ENCODE results near the gene GNA15. TPM values are rescaled to one million over a fixed set of nuclear protein-coding genes. Genes with fewer than 3 reads are reported as not detected.

GNA15 gene
- total RNA-seq, 1 experiment from 2014 or later = 6.2 TPM

DNA sequence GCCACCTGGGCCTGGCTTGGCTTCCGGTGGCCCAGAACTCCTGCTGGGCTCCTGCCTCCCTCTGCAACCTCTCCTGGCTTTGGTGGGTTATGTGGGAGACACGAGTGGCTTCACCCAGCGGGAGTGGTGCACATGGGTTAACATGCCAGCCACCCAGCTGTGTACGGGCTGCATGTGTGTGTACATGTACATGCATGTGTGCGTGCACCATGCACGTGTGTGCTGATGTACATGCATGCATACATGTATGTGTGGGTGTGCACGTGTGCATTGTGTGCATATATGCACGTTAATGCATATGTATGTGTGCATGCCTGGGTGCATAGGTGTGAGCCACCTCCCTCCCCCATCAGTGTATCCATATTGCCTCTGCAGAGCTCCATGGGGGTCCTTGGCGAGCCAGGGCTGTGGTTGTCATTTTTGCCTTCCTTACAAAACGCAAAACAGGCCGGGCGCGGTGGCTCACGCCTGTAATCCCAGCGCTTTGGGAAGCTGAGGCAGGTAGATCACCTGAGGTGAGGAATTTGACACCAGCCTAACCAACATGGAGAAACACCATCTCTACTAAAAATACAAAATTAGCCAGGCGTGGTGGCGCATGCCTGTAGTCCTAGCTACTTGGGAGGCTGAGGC lies 29.2 kb upstream of the GNA15 start:
- H3K4me3 ChIP-seq (ENCODE audit: low read depth in 2 of 2, low read length in 2 of 2) = no peak overlapping the region
- TF ChIP-seq, protein P1, sequence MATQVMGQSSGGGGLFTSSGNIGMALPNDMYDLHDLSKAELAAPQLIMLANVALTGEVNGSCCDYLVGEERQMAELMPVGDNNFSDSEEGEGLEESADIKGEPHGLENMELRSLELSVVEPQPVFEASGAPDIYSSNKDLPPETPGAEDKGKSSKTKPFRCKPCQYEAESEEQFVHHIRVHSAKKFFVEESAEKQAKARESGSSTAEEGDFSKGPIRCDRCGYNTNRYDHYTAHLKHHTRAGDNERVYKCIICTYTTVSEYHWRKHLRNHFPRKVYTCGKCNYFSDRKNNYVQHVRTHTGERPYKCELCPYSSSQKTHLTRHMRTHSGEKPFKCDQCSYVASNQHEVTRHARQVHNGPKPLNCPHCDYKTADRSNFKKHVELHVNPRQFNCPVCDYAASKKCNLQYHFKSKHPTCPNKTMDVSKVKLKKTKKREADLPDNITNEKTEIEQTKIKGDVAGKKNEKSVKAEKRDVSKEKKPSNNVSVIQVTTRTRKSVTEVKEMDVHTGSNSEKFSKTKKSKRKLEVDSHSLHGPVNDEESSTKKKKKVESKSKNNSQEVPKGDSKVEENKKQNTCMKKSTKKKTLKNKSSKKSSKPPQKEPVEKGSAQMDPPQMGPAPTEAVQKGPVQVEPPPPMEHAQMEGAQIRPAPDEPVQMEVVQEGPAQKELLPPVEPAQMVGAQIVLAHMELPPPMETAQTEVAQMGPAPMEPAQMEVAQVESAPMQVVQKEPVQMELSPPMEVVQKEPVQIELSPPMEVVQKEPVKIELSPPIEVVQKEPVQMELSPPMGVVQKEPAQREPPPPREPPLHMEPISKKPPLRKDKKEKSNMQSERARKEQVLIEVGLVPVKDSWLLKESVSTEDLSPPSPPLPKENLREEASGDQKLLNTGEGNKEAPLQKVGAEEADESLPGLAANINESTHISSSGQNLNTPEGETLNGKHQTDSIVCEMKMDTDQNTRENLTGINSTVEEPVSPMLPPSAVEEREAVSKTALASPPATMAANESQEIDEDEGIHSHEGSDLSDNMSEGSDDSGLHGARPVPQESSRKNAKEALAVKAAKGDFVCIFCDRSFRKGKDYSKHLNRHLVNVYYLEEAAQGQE (IDR thresholded peaks at IDR 0.05; ENCODE audit: insufficient read depth in 1 of 2, low read depth in 2 of 2, low read length in 1 of 2) = no peak
- no peak for TF ChIP-seq SIN3A (IDR thresholded peaks at IDR 0.05; ENCODE audit: borderline replicate concordance, insufficient read depth, low read depth, low read length)
- no peak for TF ChIP-seq POLR2AphosphoS5 (IDR thresholded peaks at IDR 0.05; ENCODE audit: low read depth, low read length)
- TF ChIP-seq, protein P2, sequence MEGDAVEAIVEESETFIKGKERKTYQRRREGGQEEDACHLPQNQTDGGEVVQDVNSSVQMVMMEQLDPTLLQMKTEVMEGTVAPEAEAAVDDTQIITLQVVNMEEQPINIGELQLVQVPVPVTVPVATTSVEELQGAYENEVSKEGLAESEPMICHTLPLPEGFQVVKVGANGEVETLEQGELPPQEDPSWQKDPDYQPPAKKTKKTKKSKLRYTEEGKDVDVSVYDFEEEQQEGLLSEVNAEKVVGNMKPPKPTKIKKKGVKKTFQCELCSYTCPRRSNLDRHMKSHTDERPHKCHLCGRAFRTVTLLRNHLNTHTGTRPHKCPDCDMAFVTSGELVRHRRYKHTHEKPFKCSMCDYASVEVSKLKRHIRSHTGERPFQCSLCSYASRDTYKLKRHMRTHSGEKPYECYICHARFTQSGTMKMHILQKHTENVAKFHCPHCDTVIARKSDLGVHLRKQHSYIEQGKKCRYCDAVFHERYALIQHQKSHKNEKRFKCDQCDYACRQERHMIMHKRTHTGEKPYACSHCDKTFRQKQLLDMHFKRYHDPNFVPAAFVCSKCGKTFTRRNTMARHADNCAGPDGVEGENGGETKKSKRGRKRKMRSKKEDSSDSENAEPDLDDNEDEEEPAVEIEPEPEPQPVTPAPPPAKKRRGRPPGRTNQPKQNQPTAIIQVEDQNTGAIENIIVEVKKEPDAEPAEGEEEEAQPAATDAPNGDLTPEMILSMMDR (IDR thresholded peaks at IDR 0.05) = no peak
- no peak for TF ChIP-seq TCF7L2 (IDR thresholded peaks at IDR 0.05; ENCODE audit: low read depth, low read length)
- no peak for DNase-seq (ENCODE audit: low read depth, low spot score)
- H3K4me1 ChIP-seq (ENCODE audit: control insufficient read depth, insufficient read depth, low read length) = peaks cover 16% of the 10 kb centered on the region
- POLR2A ChIA-PET = no interaction called here
- CTCF ChIA-PET = no interaction called here
- H3K9me3 ChIP-seq (ENCODE audit: control insufficient read depth, insufficient read depth, low read depth, low read length) = no peaks in the 10 kb centered on the region
- H3K27ac ChIP-seq (ENCODE audit: low read length) = no peak overlapping the region
- BruUV-seq (replicated peaks) = no TSS peak
- in situ Hi-C loops (cut with HindIII; ENCODE audit: low pct_unique_long_range_greater_than_20kb, low sequenced_read_pairs) = no loop called here
- intact Hi-C loops (cut with micrococcal nuclease; ENCODE audit: unreplicated experiment) = no loop called here
- no peak for ATAC-seq
- H3K36me3 ChIP-seq (ENCODE audit: control insufficient read depth, insufficient read depth, low read length) = no peaks in the 10 kb centered on the region
- no peaks in the 10 kb centered on the region for H3K27me3 ChIP-seq (ENCODE audit: control insufficient read depth, insufficient read depth, low read length)

DNA sequence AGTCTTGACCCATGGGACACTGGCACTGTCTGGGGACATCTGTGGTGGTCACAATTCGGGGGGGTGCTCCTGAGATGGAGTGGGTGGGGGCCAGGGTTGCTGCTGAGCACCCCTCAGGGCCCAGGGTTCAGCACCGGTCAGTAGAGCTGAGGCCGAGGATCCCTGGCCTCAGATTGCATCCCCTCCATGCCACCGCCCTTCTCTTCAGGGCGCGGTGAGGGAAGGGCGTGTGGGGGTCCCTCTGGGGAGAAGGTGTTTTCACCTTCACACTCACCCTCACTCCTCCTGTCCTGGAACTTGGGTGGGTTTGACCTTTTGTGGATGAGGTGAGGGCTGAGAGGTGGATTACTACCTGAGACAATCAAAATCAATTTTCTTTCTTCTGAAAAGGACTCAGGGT lies 28.2 kb upstream of the GNA15 start:
- ATAC-seq = no peak
- peaks cover 9% of the 10 kb centered on the region for H3K4me1 ChIP-seq (ENCODE audit: control insufficient read depth, insufficient read depth, low read length)
- no TSS peak for BruUV-seq (replicated peaks)
- intact Hi-C loops (cut with micrococcal nuclease; ENCODE audit: unreplicated experiment) = no loop called here
- H3K36me3 ChIP-seq (ENCODE audit: control insufficient read depth, insufficient read depth, low read length) = no peaks in the 10 kb centered on the region
- H3K27ac ChIP-seq (ENCODE audit: low read length) = no peak overlapping the region
- ChIA-PET POLR2A (no interaction called here), CTCF (interaction anchor here (1.0 kb wide), 1 partner anchor 12 kb away, joined by 3 read pairs; no protein-coding TSS in a partner anchor)
- H3K27me3 ChIP-seq (ENCODE audit: control insufficient read depth, insufficient read depth, low read length) = no peaks in the 10 kb centered on the region
- H3K4me3 ChIP-seq (ENCODE audit: low read depth in 2 of 2, low read length in 2 of 2) = no peak overlapping the region
- no peak for DNase-seq (ENCODE audit: low read depth, low spot score)
- in situ Hi-C loops (cut with HindIII; ENCODE audit: low pct_unique_long_range_greater_than_20kb, low sequenced_read_pairs) = no loop called here
- no peaks in the 10 kb centered on the region for H3K9me3 ChIP-seq (ENCODE audit: control insufficient read depth, insufficient read depth, low read depth, low read length)
- TF ChIP-seq, protein P1 (IDR thresholded peaks at IDR 0.05; ENCODE audit: insufficient read depth in 1 of 2, low read depth in 2 of 2, low read length in 1 of 2) = no peak
- TF ChIP-seq, protein P2 (IDR thresholded peaks at IDR 0.05) = no peak
- TF ChIP-seq POLR2AphosphoS5 (IDR thresholded peaks at IDR 0.05; ENCODE audit: low read depth, low read length) = no peak
- no peak for TF ChIP-seq SIN3A (IDR thresholded peaks at IDR 0.05; ENCODE audit: borderline replicate concordance, insufficient read depth, low read depth, low read length)
- no peak for TF ChIP-seq TCF7L2 (IDR thresholded peaks at IDR 0.05; ENCODE audit: low read depth, low read length)
